LNCaP clone FGC (cell line): ENCODE results near the gene COL2A1.
"Not testable (repeated sequence)": the region's sequence is repeated elsewhere in the genome, so short reads cannot be mapped to it uniquely, and the experiment has no call there.

ENCODE experiments used
- DNase-seq: peaks from one replicate; pipeline ENCODE4 v3.0.0-alpha.2; 2011; ENCODE audit warnings: low read depth
- H3K4me3 ChIP-seq: 2 replicates; pipeline ENCODE4 v1.5.1; 2011; ENCODE audit warnings: mild to moderate bottlenecking, low read depth, low read length, control low read depth
- TF ChIP-seq, protein P1 (sequence below): IDR thresholded peaks from 2 replicates; pipeline ENCODE4 v1.5.1; 2012; ENCODE audit warnings: mild to moderate bottlenecking; ENCODE audit not compliant: control insufficient read depth, insufficient read depth; ENCODE audit errors: extremely low read depth

COL2A1 gene

DNA sequence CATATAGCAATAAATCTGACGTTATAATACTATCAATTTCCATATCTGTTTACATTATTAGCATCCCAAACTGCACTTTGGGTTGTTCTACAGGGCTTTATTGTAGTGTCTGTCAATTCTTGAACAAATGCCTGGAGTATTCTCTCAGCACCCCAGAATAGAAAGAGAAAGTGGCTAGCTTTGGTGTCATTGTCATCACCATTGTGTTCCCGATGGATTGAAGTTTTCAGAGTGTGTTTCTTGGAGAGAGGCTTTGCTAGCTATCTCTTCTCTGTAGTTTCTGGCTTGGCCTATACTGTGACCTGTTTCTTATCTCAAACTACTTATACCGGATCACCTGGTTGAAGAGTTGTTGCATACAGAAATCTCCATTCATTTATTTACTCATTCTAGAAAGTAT is 34.4 kb downstream of the COL2A1 start:
- no peak overlapping the region for H3K4me3 ChIP-seq
- no peak for DNase-seq
- TF ChIP-seq, protein P1, sequence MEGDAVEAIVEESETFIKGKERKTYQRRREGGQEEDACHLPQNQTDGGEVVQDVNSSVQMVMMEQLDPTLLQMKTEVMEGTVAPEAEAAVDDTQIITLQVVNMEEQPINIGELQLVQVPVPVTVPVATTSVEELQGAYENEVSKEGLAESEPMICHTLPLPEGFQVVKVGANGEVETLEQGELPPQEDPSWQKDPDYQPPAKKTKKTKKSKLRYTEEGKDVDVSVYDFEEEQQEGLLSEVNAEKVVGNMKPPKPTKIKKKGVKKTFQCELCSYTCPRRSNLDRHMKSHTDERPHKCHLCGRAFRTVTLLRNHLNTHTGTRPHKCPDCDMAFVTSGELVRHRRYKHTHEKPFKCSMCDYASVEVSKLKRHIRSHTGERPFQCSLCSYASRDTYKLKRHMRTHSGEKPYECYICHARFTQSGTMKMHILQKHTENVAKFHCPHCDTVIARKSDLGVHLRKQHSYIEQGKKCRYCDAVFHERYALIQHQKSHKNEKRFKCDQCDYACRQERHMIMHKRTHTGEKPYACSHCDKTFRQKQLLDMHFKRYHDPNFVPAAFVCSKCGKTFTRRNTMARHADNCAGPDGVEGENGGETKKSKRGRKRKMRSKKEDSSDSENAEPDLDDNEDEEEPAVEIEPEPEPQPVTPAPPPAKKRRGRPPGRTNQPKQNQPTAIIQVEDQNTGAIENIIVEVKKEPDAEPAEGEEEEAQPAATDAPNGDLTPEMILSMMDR = no peak

DNA sequence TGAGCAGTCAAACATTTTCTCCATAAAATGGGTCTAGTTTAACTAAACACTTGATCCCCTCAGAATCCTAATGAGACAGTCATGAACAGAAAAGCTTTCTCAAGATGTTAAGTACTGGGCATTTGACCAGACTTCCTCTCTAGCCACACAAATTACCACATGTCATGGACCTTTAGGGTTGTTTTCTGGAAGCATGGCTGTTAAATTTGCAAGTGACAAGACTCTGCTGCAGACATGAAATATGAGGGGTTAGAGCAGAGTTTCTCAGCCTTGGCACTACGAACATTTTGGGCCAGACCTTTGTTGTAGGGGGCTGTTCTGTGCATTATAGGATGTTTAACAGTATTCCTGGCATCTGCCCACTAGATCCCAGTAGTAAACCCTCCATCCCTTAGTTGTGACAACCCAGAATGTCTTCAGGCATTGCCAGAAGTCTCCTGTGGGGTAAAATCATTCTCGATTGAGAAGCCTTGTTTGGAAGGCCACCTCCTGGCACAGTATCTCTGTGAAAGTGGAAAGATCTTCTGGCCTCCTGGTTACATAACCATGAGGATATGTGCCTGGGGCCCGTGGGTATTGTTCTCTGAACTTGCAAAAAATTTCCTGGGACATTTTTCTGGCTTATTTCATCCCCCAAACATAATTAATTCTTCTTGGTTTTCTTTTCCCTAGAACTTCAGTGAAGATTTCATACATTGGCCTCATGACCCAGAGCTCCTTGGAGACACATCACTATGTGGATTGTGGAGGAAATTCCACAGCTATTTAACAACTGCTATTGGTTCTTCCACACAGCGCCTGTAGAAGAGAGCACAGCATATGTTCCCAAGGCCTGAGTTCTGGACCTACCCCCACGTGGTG is 36.6 kb downstream of the COL2A1 start:
- no peak overlapping the region for H3K4me3 ChIP-seq
- TF ChIP-seq, protein P1 = no peak
- DNase-seq = no peak

DNA sequence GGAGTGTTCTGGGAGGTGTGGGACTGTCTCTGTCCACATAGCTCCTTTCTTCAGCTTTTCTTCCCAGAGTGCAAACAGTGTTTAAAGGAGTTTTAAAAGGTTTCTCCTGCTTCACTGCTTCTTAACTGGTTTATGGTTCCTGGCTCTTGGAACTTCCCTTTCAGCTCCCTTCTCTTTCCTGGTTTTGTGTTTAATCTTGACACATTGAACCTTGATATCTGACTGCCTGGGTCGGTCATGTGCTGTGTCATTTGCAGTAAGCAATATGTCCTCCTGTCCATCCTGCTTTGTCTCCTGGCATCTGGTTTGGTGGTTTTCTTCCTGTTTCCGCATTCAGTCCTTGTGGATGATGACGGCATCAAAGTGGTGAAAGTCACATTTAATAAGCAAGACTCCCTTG is 38.7 kb downstream of the COL2A1 start:
- TF ChIP-seq, protein P1 = no peak
- H3K4me3 ChIP-seq = no peak overlapping the region
- DNase-seq = no peak

DNA sequence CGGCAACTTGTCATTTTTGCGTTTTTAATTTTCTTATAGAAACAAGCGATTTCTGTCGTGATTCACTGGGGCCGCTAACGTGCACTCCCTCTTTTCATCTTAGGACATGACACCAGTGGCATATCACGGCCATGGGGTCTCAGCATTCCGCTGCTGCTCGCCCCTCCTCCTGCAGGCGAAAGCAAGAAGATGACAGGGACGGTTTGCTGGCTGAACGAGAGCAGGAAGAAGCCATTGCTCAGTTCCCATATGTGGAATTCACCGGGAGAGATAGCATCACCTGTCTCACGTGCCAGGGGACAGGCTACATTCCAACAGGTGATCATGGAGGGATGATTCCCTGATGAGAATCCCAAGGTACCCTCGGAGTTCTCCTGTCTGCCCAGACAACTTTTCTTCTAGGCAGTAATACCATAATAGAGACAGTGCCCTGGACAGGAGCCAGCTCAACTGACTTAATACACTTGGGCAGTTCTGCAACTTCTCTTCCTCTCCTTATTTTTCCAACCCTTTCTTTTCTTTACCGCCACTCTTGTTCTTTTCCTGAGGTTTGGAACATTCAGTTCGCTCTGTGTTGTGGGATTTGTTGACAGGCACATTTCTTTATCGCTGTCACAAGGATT is 40.1 kb downstream of the COL2A1 start:
- peak; percentile 25 for DNase-seq
- peak overlapping the region; percentile 82 for H3K4me3 ChIP-seq
- TF ChIP-seq, protein P1 = no peak

DNA sequence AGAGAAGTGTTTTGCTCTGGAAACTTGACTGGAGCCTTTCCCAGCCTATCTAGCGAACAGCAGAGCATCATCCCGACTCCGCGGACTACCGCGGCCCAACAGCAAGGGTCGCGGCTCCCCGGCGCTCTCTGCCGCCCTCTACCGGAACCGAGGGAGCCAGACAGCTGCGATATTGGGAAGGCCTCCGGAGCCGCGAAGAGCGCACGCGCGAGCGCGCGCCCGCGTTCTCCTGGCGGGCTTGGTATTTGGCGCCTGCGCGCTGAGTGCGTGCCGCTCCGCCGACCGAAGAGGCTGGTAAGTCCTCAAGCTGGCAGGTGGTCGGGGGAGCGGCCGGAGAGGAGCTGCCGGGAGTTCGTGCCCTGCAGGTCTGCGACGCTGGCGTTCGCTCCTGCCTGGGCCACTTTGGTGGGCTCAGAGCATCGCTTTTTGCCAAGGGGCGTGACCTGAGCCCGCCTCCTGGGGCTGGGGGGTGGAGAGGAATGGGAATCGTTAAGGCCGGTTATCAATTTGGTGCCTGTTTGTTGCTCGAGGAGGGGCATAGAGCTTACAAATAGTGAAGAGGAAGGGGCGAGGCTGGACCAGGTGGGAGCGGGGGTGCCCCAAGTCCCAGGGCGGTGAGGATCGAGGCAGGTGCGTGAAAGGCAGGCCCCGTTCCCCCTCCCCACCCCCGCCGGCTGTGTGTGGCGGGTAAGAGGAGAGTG is 40.8 kb downstream of the COL2A1 start, which contains the start of gene TMEM106C:
Gene TMEM106C (plus strand): TSS at position 257 of the 701 bp plus-strand sequence. CDS start 641 bp downstream, outside the sequence.
- TF ChIP-seq, protein P1 = peak; percentile 94

DNA sequence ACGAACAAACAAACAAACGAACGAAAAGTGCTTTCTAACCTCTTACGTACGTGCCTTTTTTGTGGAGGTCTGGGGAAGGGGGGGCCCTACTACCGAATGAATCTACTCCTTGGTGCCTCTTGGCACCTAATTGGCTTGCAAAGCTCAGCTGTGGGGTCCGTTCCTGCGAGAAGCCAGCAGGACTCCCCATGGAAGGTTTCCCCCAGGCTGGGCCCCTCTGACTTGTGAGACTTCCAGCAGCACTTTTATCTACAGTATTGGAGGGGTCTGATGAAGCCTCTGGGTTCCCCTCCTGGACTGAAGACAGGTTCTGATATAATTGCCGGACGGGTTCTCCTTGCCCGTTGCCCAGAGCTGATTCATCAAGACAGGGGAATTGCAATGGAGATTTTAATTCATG is 42.1 kb downstream of the COL2A1 start:
- no peak for DNase-seq
- TF ChIP-seq, protein P1 = no peak
- no peak overlapping the region for H3K4me3 ChIP-seq

More for the DNA sequence above, 40.8 kb downstream of the COL2A1 start, which contains the start of gene TMEM106C:
- peak; percentile 59 for DNase-seq
- peak within 1 kb of the TSS; percentile 82 for H3K4me3 ChIP-seq

DNA sequence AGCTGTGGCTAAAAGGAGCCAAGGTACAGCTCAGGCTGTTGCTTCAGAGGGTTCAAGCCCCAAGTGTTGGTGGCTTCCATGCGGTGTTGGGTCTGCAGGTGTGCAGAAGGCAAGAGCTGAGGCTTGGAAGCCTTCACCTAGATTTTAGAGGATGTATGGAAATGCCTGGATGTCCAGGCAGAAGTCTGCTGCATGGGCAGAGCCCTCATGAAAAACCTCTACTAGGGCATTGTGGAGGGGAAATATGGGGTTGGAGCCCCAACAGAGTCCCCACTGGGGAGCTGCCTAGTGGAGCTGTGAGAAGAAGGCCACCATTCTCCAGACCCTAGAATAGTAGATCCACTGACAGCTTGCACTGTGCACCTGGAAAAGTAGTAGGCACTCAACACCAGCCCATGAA is 46.6 kb downstream of the COL2A1 start:
- not testable (repeated sequence) for DNase-seq, H3K4me3 ChIP-seq
